ENCODE measurements around the gene FHIT.
A peak's percentile ranks its signal among the peaks of the same experiment; 100 is the strongest.

Gene FHIT

DNA sequence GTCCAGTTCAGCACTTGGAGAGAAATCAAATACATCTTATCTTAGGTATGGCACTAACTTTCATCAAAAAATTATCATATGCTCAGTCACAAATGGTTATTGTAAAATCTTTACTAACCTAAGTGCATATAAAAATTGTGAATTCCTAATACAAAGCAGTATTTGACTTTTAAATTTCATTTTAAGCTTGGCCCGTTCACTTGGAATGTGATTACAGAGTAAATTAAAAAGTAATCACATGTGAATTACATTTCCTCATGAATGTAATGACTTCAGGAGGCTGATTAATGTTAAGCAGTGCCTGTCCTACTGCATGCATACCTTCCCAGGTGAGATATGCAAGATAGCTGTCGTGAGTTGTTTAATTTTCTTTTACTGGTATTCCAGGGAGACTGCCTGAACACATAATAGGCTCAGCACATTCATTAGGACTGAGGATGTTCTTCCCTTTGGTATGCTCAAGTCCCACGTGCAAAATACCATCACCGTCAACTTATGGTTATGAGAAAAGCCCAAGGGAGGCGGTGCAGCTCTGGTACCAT lies 1053.0 kb downstream of the FHIT start:
- no peak for DNase-seq

DNA sequence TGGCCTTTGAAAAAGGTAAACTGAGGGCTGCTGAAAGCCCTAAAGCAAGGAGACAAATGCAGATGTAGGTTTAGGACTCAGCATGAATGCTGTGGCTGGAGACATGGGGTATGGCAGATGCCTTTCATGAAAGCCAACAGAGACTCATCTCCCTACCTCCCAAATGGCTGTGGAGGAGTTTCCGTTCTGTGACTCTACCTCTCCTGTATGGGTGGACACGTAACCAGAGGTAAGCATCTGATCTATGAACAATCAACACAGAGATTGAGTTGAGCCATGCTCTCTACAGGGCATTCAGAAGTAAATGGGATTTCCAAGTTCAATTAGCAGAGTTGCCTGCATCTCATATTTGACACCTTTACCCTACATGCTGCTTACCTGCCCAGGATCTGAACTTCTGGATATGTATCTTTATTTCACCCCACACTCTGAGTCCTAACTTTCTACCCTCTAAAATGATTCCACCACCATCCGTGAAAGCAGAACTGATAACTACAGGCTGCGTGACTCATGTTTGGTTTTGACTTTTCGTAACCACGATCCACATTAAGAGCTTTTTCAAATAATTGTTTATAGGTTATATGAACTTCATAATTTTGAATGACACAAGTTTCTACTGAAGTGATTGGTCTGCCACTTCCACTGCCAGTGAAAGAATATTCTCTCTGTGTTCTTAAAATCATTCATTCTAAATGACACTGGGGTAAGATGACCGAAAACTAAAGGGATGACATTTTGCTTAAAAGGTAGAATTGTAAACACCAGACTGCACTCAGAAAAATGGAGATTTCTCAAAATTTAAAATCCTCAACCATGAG lies 1058.7 kb downstream of the FHIT start:
- no peak for DNase-seq

DNA sequence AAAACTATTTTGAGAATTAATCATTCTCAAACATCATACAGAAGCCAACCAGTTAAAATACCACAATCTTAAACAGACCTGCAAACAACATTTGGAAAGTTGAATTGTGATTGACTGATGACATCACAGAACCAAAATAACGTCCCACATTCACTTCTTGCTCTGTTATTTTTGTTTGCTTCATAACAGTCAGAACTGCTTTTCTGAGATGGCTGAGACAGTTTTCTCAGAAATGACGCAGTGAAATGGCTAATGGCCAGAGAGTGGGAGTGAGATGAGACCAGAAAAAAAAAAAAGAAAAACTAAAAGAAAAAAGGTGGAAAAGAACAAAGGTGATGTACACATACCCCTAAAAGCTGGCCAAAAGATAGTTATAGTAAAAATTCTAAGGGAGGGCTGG lies 1061.2 kb downstream of the FHIT start:
- no peak for DNase-seq

DNA sequence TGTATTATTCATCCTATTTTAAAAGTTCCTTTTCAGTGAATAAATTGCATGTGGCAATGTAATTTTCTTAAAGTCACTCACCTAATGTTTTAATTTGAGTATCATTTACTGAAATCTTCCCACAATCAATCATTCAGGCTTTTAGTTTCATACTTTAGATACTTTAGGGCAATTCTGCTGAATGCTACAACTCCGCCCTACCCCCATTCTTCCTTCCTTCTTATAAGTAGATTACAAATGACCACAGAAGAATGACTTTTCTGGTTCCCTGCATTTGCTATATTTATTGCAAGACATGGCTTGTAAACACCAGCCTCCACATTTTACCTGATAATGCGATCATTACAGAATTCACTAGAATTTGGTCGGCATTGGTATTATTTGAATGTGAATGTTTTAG lies 1061.9 kb downstream of the FHIT start:
- DNase-seq: no peak

DNA sequence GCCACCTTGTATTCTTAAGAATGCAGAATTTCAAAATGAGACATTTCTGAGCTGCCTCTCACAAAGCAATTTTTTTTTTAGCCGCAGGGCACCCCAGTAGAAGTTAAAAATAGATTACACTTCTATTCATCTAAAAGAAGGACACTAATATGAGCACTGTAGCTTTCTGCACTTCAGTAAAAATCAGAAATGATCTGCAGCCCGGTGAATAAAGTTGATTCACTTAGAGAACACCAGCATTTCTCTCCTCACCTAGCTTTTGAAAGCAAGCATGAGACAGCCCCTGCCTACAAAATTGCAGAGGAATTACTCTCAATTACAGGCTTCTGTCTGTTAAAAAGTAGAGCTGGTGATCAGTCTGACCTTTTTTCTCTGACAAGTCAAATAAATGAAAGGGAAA lies 1062.4 kb downstream of the FHIT start:
- no peak for DNase-seq

DNA sequence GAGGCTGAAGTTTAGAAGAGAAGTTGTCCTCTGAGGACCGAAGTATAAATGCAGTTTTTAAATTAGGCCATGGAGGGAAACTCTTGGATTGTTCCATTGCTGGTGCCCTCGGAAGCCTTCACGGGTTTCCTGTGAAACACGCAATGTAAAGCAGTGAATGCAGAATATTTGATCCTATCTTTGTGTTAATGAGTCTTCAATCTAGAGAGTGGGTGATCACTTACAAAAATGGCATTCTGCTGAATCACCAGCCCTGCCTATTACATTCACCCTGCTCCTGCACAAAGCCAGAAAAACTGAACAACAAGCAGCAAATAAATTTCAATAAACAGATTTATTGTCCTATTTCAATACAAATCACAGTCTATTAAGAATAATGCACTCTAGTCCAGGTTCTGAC lies 1063.9 kb downstream of the FHIT start:
- DNase-seq: no peak

DNA sequence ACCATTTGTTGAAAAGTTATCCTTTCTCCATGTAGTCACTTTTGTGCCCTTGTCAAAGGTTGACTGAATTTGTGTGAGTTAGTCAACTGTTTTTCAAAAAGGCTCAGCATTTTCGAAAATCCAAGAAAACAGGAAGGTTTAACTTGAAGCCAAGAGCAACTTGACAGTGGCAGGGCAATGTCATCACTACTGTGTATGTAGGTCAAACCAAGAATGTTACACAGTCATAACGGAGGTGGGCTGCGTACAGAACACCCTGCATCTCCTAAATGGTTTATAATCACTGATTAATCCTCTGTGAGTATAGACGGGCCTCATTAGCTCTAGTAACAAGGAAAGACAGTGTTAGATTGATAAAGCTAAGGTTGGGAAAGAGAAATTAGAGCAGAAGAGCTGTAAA lies 1064.9 kb downstream of the FHIT start:
- DNase-seq: no peak

DNA sequence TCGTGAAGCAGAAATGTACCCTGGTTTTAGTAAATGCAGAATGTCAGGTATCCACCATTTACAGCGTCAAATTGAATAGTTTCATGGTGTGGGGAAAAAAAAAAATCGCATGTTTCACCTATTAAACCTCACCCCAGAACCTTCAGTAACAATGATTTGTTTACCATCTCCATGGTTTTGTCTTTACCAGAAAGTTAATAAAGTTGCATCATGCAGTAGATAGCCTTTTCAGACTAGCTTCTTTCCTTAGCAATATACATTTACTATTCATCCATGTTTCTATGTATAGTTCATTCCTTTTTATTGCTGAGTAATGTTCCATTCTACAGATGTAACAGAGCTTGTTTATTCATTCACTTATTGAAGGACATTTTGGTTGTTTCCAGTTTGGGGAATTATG lies 1066.1 kb downstream of the FHIT start:
- no peak for DNase-seq

DNA sequence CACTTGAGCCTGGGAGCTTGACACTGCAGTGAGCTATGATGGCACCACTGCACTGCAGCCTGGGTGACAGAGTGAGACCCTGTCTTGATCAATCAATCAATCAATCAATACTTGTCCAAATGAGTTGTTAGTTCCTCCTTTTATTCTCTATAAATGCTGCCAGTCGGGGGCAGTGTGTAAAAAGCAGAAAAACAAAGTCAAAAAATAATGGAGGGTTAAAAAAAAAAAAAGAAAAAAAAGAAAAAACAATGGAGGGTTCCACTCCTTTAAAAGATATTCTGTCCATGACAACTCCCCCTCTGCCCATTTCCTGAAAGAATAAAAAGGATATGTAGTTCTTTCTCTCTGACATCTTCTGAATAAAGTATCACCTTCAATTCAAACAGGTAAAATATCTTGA lies 1068.6 kb downstream of the FHIT start:
- DNase-seq: no peak

DNA sequence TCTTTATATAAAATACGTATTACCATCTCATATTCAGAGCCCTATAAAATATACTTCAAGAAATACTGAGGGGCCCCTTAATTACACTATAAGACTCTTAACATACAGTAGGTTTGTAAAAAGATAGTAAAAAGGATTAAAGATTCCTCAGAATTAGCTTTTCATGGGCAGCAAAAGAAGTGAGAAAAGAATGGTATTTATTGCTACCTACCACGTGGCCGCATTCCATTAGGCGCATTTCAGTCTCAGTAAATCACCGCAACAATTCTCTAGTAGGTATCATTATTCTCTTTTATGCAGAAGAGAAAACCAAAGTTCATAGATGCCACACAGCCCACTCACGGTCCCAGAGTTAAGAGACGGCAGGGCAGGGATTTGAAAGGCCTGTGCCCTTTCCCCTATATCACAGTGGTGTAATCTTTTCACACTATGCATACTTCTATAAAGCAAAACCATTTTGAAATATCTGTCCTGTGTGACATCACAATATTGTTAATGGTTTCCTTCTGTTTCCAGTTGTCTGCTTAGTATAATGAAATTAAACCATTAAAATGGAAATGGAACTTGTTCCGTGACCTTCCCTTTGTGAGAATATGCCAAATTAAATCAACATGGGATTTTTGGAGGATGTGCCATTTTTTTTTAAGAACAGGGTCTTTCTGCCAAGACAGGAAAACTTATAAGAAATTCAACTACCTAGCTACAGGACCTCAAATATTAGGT lies 1072.2 kb downstream of the FHIT start:
- no peak for DNase-seq

DNA sequence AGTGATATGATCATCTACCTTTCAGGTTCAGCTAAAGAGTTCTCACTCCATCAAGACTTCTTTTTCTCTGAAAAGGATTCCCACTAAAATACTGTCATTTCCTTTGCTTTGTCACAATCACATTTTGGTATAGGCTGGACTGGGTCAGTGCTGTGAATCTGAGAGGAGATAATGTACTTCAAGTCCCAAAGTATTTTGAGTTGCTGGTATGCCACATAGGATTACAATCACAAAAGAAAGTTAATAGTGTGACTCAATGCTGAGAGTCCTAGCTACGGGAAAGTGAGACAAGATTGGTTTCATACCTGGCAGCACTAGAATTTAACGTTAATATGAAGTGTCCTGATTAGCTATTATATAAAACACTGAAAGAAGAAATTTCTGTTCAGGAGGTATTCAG lies 1073.5 kb downstream of the FHIT start:
- DNase-seq: no peak

DNA sequence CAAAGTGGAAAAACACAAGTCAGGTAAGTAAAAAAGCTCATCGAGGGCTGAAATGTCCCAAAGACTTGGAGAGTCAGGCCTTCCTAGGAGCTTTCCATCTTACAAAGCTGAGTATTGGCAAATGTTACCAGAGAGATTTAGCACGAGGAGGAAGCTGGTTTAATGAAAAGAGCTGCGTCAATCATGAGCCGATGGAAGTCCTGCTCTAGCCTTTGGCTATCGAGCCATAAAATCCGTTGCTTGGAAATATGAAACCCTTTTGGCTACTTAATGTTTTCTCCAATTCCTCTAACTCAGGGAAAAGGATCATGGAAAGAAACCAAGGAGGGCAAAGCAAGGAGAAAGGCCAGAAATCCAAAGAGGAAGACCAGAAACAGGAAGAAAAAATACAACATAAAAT lies 1074.6 kb downstream of the FHIT start:
- no peak for DNase-seq

DNA sequence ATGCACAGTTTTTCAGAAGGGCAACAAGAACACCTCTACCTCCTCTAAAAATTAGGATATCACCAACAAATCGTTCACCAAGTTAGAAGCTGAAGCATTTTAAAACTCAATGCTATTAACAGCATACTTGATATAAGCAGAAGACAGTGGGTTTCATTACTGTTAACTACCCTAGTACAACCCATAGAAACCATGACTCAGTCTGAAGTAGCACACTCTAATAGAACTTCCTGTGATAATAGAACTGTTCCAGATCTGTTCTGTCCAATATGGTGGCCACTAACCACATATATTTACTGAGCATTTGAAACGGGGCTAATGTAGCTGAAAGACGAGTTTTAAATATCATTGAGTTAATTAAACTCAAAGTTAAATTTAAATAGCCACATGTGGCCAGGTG lies 1075.6 kb downstream of the FHIT start:
- DNase-seq: no peak

DNA sequence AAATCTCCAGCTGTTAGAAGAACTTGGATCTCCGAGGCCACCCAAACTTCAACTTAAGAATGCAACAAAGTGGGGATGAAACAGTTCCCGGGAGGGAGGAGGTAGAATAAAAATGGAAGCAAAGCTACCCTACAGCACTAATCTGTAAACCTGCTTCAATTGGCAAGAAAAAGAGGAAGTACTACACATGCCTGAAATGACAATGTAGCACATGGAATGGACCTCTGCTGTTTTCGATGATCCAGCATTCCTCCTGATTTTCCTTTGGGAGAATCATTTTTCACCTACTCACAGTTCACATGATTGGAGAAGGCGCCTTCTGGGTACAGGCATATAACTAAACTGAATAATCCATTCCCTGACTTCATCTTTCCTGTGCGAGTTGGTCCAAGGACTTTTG lies 1081.5 kb downstream of the FHIT start:
- DNase-seq: no peak

DNA sequence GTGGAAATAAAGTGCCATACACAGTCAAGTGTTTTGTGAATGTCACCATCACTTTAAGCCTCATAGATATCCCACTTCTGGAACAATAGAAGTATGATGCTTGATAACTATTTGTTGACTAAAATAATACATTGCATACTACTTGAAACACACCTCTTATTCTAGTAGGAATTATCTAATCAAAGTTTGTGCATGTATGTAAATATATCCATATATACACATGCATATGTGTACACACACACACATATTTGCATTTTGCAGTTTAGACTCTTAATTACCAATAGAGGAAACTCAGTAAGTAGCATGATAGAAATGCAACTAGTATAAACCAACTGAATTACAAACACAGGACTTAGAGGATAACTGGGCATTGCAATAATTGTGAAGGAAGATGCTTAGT lies 1084.1 kb downstream of the FHIT start:
- DNase-seq: no peak

DNA sequence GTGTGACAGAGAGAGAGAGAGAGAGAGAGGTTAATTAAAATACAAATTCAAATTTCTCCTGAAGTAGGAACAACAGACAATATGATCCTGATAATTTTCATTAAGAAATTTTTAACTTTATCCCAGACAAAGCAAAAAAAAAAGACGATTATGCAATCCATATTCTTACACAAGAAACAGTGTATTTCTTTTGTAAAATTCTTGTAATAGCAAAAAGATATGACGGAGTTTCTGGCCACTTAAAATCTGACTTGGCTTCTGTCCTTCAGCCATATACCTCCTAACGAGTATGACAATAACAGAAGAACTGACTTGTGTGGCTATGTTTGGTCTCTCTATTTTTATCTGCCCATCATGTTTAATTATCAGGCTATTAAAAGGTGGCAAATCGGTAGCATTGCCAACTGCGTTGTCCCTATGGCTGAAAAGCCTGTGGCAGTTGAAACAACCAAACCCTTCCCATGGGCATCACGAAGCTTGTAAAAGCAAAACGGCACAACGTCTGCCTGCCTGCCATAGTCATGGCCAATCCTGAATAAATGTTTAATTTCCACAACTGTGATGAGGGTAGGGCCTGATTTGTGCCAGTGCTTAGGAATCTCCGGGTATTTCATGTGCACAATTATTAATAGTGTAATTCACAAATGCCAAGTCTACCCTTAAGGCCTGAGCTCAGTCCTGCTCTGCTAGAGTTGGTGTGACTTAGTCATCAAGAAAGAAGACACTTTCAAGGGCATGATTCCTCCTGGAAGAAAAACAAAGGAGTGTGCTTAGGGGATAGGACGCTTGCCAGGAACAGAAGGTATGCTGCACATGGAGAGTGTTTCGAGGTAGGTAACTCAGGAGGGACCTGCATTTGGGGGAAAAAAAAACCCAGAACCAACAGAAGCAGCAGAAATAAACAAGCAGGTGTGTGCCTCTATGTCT lies 1090.2 kb downstream of the FHIT start:
- no peak for DNase-seq

DNA sequence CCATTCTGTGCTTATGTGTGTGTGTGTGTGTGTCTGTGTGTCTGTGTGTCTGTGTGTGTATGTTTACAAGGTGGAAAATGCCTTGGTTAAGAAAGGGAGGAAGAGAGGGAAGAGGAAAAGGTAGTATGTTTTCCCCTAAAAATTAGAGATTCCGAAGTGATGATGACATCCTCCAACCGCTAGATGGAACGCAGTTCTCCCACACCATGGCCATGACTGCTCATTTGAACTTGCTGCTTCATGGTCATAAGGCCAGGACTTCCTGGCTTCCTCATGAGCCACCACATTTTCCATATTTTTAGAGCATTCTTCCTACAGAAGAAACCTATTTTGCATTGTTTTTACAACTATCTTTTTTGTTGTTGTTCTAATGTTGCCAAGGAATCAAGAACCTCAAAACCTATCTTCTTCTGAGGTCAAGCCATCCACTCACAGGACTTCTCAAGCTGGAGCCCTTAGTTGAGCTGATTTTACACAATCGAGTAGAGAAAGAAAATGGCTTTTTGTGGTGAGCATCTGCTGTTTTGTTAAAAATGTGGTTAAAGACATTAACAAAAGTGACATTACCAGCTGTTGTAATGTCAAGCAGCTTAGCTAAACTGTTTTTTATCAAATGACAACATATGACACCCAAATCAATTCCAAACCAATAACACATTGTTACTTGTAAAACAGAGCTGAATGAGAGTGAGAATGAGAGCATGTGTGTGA lies 1091.0 kb downstream of the FHIT start:
- no peak for DNase-seq

DNA sequence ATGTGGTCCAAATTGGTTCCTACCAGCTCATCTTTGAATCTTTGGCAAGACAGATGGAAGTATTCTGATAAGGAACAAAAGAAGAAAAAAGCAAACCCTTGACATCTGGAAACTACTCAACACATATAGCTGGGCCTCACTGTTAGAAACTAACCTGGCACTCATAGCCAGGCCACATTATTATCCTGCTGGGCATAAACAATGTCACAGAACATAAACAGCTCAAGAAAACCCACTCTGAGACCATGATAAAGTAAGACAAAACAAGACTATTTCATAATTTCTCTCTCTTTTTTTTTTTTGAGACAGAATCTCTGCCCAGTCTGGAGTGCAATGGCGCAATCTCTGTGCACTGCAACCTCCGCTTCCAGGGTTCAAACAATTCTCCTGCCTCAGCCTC lies 1093.2 kb downstream of the FHIT start:
- DNase-seq: no peak

DNA sequence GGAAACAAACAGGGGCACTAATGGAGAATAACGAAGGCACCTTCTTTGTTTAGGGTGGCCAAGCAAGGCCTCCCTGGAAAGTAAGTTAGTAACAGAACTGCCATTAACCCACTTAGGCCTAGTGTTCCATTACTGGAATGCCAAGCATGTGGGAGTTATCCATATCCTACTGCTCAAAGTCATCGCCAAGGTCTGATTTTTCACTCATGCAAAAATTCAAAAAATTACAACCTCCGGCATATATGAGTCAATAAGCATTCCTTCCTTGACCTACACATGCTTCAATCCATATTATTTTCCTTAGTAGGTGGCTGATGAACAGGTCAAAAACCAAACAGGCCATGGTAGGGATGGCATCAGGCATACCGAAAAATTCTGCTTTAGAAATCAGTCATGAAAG lies 1097.2 kb downstream of the FHIT start:
- DNase-seq: peak; percentile 2

DNA sequence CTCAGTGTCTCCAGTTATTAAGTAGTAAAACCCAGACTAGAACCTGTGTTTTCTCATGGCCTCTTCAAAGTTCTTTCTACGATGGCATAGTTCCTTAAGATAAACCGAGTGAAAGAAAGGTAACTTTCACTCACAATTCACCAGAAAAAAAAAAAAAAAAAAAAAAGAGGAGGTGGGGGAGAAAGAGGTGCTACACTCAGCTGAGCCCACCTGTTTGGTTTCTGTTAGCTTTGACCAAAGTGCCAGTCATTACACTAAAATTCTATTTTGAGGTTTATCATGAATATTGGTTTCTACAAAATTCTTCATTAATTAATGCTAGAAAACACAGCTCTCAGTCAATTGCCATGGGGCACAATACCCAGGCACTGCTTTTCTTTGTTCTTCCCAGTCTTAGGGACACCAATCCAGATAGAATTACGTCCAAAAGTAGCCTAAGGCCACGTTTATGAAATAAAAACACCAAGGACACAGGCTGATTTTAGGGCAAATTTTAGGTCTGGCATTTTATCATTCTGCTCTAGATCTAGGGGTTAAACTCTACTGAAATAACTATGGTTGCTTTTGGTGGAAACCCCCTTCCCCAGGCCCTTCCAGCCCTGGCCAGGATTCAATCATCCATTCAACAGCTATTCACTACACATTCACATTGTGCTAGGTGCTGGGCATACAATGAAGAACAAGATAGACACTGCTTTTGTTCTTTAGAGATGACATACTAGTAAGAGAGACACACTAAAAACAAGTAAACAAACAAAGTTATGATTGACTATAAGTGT lies 1097.8 kb downstream of the FHIT start:
- DNase-seq: no peak

DNA sequence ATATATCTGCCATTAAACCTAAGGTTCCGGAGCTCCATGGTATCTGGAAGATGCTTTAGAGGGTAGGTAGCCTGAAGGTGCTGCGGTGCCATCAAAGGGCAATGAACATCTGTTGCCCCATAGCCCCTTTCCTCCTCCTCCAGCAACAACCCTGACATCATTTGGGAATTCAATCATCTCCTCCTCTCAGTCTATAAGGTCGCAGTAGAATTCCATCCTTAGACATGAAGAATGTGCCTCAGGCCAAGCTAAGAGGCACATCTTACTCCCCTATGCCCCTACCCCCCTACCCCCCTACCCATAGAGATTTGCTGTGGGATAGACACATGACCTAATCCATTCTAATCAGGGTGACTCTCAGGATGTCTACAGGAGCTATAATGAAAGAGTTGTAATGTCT lies 1101.8 kb downstream of the FHIT start:
- no peak for DNase-seq

Measured in fibroblast of skin of scalp (primary cell).